Stimulated activated CD4-positive, alpha-beta T cell treated with anti-CD3 and anti-CD28 coated beads, Interleukin-2, amount 100 ng/mL, for 48 hours (primary cell): ENCODE measurements around the gene GDPGP1.
A peak's percentile ranks its signal among the peaks of the same experiment; 100 is the strongest.
"Not testable (repeated sequence)": the region's sequence is repeated elsewhere in the genome, so short reads cannot be mapped to it uniquely, and the experiment has no call there.

Experiments used
- DNase-seq, 2 donors: peaks; one replicate each; pipeline ENCODE4 v3.0.0-alpha.2; 2020

Gene GDPGP1

DNA sequence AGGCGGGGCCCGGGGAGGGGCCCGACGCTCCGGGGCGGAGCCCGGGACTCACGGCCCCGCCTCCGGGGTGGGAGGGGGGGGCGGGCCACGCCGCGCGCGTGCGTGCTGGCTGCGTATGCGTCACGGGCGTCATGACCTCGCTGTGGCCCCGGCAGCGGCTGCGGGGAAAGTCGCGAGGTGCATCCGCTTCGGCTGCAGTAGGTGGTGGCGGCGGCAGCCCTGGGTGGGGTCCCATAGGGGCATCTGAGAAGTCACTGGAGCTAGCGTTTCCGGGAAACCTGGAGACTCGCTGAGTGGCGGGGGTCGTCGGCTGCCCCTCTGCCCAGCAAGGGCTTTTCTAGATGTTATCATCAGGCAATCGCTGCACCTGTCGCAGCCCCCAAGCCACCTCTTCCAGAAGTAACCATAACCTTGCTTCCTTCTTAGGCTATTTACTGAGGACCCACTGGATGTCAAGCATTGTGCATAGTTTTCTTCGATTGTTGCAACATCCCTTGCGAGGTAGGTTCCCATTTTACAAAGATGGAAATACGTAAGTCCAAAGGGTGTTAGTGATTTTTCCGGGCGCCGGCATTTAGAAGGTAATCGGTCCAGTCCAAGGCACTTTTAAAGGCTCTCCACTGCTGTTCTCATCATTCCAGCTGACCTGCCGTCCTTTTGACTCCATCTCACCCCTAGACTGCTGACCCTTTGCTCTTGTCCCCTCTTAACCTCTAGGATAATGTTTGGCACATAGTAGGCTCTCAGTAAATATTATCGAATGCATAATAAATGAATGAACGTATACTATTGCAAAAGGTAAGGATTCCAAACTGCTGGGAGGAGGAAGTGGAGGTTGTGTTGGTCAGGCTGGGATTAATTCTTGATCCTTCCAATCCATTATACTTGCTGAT, at the start of gene GDPGP1:
GDPGP1 (plus strand) TSS at position 114 of the 893 bp plus-strand sequence. CDS start 6,700 bp downstream, outside the sequence.
- DNase-seq: peak in 1 of 2 donors; percentile 92

- peak; percentile 33 to 45 for DNase-seq
These were observed 49.0 kb upstream of the GDPGP1 start for GRCh38 chr15:90184786-90185704.

GRCh38 chr15:90187257-90187868, 46.6 kb upstream of the GDPGP1 start:
- no peak for DNase-seq

DNA sequence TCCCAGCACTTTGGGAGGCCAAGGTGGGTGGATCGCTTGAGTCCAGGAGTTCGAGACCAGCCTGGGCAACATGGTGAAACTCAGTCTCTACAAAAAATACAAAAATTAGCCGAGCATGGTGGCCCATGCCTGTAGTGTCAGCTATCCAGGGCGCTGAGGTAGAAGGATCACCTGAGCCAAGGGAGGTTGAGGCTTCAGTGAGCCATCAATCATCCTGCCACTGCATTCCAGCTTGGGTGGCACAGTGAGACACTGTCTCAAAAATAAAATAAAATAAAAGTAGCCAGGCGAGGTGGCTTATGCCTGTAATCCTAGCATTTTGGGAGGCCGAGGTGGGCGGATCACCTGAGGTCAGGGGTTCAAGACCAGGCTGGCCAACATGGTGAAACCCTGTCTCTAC, 45.9 kb upstream of the GDPGP1 start:
- not testable (repeated sequence) for DNase-seq

- DNase-seq: no peak
These were observed 44.9 kb upstream of the GDPGP1 start for GRCh38 chr15:90188914-90189748.

DNA sequence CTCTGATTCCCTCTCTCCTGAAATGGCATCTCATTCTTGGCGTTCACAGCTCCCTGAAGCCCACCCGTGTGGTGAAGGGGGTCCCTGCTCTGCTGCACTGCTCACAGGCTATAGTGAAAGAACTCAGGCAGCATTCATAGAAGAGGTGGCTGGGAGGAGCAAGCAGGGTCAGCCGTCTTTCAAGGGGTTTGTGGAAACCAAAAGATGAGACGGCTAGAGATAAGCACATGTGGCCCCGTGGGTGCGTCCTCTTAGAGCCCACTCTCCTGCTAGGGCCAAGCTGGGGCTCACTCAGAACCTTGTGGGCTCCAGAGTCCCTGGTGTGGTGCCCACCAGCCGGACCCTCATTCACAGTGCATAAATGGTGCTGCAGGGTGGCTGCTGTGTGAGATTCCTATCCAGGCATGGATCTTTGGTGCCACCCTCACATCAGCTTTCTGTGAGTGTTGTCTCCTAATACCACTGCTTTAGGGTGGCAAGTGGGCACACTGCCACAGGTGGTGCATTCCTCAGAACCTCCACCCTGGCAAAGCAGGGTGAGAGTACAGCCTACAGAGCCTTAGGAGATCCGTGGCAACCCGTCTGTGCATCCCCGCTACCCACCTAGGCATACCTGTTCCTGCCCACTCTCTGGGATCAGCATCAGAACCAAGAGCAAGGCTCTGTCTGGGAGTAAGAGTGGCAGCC, 44.1 kb upstream of the GDPGP1 start:
- DNase-seq: no peak

GRCh38 chr15:90190606-90191343, 43.2 kb upstream of the GDPGP1 start:
- no peak for DNase-seq

DNA sequence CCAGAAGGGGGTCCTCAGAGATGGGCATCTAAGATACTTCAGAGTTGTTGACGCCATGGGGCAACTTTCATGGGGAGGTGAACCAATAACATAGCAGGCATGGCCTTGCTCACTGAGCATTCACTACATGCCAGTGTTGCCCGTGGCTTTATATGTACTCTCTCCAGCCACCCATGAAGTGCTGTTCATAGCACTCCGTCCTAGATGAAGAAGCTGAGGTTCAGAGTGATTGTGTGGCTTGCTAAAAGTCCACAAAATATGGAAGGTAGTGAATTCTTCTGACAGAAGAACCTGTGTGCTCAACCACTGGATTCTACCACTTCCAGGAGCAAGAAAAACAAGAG, 42.7 kb upstream of the GDPGP1 start:
- DNase-seq: no peak

GRCh38 chr15:90191794-90192509, 42.1 kb upstream of the GDPGP1 start:
- no peak for DNase-seq

GRCh38 chr15:90192961-90193786, 40.8 kb upstream of the GDPGP1 start:
- DNase-seq: no peak

GRCh38 chr15:90194655-90195054, 39.4 kb upstream of the GDPGP1 start:
- no peak for DNase-seq

GRCh38 chr15:90200534-90201129, 33.4 kb upstream of the GDPGP1 start:
- DNase-seq: no peak

GRCh38 chr15:90201130-90201943, 32.7 kb upstream of the GDPGP1 start, which contains the start of gene SEMA4B:
Gene SEMA4B, plus strand, starts transcription at chr15:90201330. Its CDS starts 249 bp downstream, at chr15:90201579.
- peak; percentile 58 to 64 for DNase-seq

GRCh38 chr15:90201944-90202375, 32.0 kb upstream of the GDPGP1 start:
- no peak for DNase-seq

DNA sequence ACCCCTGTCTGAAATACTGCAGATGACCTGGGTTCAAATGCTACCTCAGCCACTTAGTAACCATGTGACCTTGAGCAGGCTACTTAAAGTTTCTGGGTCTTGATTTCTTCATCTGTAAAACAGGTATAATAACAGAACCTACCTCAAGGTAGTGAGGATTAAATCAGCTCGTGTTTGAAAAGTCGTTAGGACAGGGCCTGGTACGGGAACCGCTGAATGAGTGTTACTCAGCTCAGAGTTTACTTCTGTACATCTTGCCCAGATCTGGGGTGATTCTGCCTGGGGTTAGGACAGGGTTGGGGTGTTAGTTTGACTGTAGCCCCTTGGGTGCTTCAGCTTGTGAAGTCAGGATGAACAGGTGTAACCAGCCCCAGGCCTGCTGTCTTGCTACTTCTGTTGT, 31.1 kb upstream of the GDPGP1 start:
- no peak for DNase-seq

- DNase-seq: no peak
These were observed 30.5 kb upstream of the GDPGP1 start for GRCh38 chr15:90203473-90203872.

GRCh38 chr15:90203922-90204321, 30.1 kb upstream of the GDPGP1 start:
- DNase-seq: no peak
